ENCODE results near the gene UMODL1. TPM values are rescaled to one million over a fixed set of nuclear protein-coding genes. Genes with fewer than 3 reads are reported as not detected.

Gene UMODL1
- total RNA-seq, 1 experiment from 2014 or later = 0.30 TPM

- Histone ChIP-seq H3K9me3 (replicated peaks) (no peaks in the 10 kb centered on the region), H3K27me3 (peaks cover 6% of the 10 kb centered on the region), H3K27ac (no peak overlapping the region), H3K4me3 (no peak overlapping the region), H3K4me1 (no peaks in the 10 kb centered on the region), H3K36me3 (no peaks in the 10 kb centered on the region)
- DNase-seq = no peak
These were observed 31.4 kb downstream of the UMODL1 start for GRCh38 chr21:42102526-42102925.

DNA sequence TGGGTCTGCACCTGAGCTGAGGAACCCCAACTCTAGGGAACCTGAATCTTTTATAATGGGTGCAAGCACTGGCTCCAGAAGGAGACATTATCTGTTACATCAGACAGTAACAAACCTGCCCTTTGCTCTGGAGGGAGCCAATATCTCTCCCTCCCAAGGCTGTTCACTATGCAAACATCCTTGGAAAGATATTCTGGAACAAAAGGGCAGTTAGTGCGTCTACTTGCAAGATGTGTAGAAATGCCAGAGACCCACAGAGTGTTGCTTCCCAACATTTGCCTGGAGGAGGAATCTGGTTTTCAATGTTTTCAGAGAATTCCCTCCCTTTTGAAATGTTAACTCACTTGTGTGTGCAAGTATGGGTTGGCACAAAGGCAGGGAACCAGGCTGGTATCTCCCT, 31.9 kb downstream of the UMODL1 start:
- no peak for DNase-seq
- Histone ChIP-seq H3K36me3 (no peaks in the 10 kb centered on the region), H3K27me3 (peaks cover 6% of the 10 kb centered on the region), H3K4me3 (no peak overlapping the region), H3K9me3 (replicated peaks) (no peaks in the 10 kb centered on the region), H3K4me1 (peaks cover under 1% of the 10 kb centered on the region; the same call in 1 of the 2 replicates), H3K27ac (no peak overlapping the region)

- peaks cover 6% of the 10 kb centered on the region for H3K27me3 ChIP-seq
These were observed 32.7 kb downstream of the UMODL1 start for GRCh38 chr21:42103843-42104242.

GRCh38 chr21:42105476-42106315, 34.6 kb downstream of the UMODL1 start:
- no peak overlapping the region for H3K4me3 ChIP-seq
- peaks cover 10% of the 10 kb centered on the region for H3K27me3 ChIP-seq
- H3K27ac ChIP-seq = no peak overlapping the region
- H3K36me3 ChIP-seq = no peaks in the 10 kb centered on the region
- no peaks in the 10 kb centered on the region for H3K9me3 ChIP-seq (replicated peaks)
- peaks cover 3% of the 10 kb centered on the region; the same call in 1 of the 2 replicates for H3K4me1 ChIP-seq
- DNase-seq = no peak

More at GRCh38 chr21:42103843-42104242, 32.7 kb downstream of the UMODL1 start:
- no peaks in the 10 kb centered on the region for H3K36me3 ChIP-seq
- H3K27ac ChIP-seq = no peak overlapping the region
- H3K4me1 ChIP-seq = peaks cover 3% of the 10 kb centered on the region; the same call in 1 of the 2 replicates
- no peak overlapping the region for H3K4me3 ChIP-seq
- no peak for DNase-seq
- no peaks in the 10 kb centered on the region for H3K9me3 ChIP-seq (replicated peaks)

DNA sequence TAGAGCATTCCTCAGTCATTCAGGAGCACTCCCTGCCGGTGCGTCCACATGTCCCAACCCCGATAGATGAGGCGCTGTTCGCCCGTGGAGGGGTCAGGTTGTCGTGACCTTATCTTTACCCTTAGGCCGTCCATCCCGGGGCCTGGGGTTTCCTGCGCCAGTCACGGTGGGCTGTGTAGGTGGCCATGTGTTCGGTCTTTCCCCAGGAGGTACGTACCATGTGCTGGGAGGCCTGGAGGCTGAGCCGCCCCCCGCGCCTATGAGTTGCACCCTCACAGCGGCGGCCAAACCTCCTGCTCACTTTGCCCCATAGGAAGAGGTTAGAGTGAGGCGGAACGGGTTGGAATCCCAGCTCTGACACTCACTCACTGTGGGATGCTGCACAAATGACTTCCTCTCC, 35.3 kb downstream of the UMODL1 start:
- Histone ChIP-seq H3K36me3 (no peaks in the 10 kb centered on the region), H3K27me3 (peaks cover 10% of the 10 kb centered on the region), H3K9me3 (replicated peaks) (no peaks in the 10 kb centered on the region), H3K27ac (no peak overlapping the region), H3K4me1 (peaks cover 4% of the 10 kb centered on the region; the same call in 1 of the 2 replicates), H3K4me3 (no peak overlapping the region)
- no peak for DNase-seq

DNA sequence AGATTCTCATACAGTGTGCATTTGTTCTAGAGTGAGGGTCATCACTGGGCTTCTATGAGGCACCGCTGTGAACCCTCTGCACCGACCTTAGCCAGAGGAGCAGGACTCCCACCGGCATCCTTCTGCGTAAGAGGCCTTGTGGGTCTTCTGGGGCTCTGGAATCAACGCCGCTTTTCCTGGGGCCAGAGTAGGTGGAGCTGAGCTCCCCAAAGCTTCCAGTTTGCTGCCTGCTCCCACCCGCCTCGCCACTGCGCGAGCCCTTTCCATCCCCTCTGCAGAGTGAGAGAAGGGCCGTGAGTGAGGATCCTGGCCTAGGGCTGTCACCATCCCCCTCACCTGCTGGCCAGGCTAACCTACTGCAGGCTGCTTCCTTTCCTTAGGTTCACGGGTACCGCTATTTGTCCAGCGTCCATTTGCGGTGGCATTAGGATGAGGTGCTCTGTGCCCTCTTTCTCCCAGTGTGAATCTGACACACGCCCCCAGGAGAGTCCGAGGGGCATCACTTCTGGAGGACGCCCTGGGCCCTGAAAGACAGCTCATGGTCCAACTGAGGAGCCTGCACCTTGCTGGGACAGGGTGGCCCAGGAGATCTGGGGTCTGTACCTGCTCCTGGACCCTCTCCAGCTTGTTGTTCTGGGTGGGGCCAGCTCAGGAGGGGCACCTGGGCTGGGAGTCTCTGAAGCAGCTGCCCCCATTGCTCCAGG, 36.2 kb downstream of the UMODL1 start:
- DNase-seq = no peak
- H3K9me3 ChIP-seq (replicated peaks) = no peaks in the 10 kb centered on the region

DNA sequence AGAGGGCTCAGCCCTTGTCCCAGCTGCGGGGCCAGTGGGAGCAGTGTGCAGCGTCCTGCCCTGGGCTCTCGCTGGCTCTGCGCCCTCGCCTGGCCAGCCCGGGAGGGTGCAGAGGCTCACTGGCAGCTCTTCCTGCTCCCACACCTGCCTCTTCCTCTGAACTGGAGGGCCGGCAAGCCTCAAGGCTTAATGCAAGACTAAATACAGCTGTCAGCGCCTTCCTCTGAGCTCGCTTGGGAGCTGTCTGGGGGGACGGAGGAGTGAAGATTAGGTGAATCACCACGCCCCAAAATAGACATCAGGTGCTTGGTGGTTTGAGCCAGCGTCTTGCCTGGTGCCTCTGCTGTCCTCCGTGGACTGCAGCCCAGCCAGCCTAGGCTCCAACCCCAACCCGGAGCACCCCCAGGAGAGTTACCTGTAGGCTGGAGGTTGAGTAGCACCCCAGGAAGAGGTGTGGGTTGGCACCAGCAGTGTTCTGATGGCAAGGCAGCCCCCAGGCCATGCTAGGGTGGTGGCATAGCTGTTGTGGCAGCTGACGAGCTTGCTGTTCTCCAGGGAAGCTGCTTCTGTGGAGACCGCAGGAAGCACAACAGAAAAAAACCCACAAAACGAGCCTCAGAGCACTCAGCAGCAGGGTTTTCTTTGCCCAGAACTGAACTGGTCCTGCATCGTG, 36.9 kb downstream of the UMODL1 start:
- DNase-seq = peak; percentile 75 to 83
- H3K36me3 ChIP-seq = no peaks in the 10 kb centered on the region

More for the DNA sequence above, 36.2 kb downstream of the UMODL1 start:
- H3K36me3 ChIP-seq = no peaks in the 10 kb centered on the region
- H3K27me3 ChIP-seq = peaks cover 5% of the 10 kb centered on the region
- H3K27ac ChIP-seq = no peak overlapping the region
- H3K4me3 ChIP-seq = no peak overlapping the region
- H3K4me1 ChIP-seq = peaks cover 5% of the 10 kb centered on the region; the same call in 1 of the 2 replicates

DNA sequence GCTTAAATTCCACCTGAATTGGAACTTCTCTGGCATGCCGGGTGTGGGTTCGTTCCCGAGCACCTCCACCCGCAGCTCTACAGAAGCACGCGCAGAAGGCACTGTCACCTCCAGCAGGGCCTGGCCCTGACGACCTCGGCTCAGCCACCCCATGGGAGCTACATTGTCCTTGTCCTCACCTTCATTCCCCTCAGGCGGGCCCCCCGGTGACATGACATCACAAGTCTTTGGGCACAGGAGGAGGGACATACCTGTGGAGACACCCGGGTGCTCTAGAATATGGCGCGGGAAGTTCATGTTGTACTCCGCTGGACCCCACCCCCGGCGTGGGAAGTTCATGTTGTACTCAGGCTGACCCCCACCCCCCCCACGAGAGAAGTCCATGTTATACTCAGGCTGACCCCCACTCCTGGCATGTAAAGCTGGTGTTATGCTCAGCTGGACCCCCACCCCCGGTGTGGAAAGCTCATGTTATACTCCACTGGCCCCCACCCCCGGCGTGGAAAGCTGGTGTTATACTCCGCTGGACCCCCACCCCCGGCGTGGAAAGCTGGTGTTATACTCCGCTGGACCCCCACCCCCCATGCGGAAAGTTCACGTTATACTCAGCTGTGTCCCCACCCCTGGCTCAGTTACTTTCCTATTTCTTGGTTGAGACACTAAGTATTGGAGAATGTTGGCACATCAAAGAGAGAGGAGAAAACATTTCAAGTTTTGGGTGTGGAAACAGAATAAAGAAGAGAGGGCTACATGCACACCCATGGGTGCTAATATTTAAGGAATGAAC, 37.6 kb downstream of the UMODL1 start:
- no peak for DNase-seq

More for the DNA sequence above, 36.9 kb downstream of the UMODL1 start:
- Histone ChIP-seq H3K27me3 (peaks cover 4% of the 10 kb centered on the region; the same call in 1 of the 2 replicates), H3K9me3 (replicated peaks) (no peaks in the 10 kb centered on the region), H3K4me3 (no peak overlapping the region), H3K4me1 (peaks cover 8% of the 10 kb centered on the region), H3K27ac (no peak overlapping the region)

DNA sequence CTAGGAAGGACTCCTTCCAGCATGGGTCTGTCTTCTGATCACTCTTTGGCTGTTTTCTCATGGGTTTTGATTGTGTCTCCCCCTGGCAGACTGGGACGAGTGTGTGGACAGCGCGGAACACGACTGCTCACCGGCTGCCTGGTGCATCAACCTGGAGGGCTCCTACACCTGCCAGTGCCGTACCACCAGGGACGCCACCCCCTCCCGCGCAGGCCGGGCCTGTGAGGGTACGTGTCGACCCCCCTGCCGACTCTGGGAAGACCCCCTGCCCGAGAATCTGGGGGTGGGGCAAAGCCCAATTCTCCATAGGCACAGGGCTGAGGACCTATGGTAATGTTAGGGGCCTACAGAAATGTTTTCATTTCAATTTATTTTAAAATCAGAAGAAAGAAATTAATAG, 38.4 kb downstream of the UMODL1 start:
- Histone ChIP-seq H3K4me3 (no peak overlapping the region), H3K9me3 (replicated peaks) (no peaks in the 10 kb centered on the region), H3K27ac (no peak overlapping the region), H3K27me3 (peaks cover 4% of the 10 kb centered on the region; the same call in 1 of the 2 replicates), H3K4me1 (peaks cover 8% of the 10 kb centered on the region), H3K36me3 (no peaks in the 10 kb centered on the region)
- DNase-seq = no peak

More for the DNA sequence above, 37.6 kb downstream of the UMODL1 start:
- Histone ChIP-seq H3K27ac (no peak overlapping the region), H3K4me3 (no peak overlapping the region), H3K4me1 (peaks cover 8% of the 10 kb centered on the region), H3K27me3 (peaks cover 4% of the 10 kb centered on the region; the same call in 1 of the 2 replicates), H3K36me3 (no peaks in the 10 kb centered on the region), H3K9me3 (replicated peaks) (no peaks in the 10 kb centered on the region)

- no peaks in the 10 kb centered on the region for H3K9me3 ChIP-seq (replicated peaks)
- no peak overlapping the region for H3K27ac ChIP-seq
- no peaks in the 10 kb centered on the region for H3K36me3 ChIP-seq
- no peak overlapping the region for H3K4me3 ChIP-seq
- H3K27me3 ChIP-seq = peaks cover 4% of the 10 kb centered on the region; the same call in 1 of the 2 replicates
- H3K4me1 ChIP-seq = peaks cover 8% of the 10 kb centered on the region
- DNase-seq = peak in 1 of 2 experiments; percentile 17
These were observed 38.9 kb downstream of the UMODL1 start for GRCh38 chr21:42109873-42110525.

DNA sequence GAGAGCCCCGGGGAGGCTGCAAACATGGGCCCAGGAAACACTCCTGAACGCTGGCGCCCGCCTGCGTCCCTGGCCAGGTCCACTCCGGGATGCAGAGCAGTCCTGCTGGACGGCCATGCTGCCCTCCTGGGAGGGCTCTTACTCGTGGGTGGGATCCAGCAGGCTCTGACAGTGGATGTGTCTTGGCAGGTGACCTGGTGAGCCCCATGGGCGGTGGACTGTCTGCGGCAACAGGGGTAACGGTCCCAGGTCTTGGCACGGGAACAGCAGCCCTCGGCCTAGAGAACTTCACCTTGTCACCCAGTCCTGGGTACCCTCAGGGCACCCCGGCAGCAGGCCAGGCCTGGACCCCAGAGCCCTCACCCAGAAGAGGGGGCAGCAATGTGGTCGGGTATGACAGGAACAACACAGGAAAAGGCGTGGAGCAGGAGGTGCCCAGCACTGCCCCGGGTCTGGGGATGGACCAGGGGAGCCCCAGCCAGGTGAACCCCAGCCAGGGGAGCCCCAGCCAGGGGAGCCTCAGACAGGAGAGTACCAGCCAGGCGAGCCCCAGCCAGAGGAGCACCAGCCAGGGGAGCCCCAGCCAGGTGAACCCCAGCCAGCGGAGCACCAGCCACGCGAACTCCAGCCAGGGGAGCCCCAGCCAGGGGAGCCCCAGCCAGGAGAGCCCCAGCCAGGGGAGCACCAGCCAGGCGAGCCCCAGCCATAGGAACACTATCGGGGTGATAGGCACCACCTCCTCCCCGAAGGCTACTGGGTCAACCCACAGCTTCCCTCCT, 39.8 kb downstream of the UMODL1 start:
- Histone ChIP-seq H3K9me3 (replicated peaks) (no peaks in the 10 kb centered on the region), H3K4me3 (no peak overlapping the region), H3K27ac (no peak overlapping the region), H3K4me1 (peaks cover 8% of the 10 kb centered on the region), H3K27me3 (peaks cover 4% of the 10 kb centered on the region; the same call in 1 of the 2 replicates), H3K36me3 (no peaks in the 10 kb centered on the region)
- peak; percentile 43 to 55 for DNase-seq

DNA sequence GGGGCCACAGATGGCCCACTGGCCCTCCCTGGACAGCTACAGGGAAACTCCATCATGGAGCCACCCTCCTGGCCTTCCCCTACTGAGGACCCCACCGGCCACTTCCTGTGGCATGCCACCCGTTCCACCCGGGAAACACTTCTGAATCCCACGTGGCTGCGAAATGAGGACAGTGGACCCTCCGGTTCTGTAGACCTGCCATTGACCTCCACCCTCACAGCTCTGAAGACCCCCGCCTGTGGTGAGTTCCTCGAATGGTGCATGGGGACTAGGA, 40.3 kb downstream of the UMODL1 start:
- Histone ChIP-seq H3K9me3 (replicated peaks) (no peaks in the 10 kb centered on the region), H3K4me1 (peaks cover 8% of the 10 kb centered on the region), H3K4me3 (no peak overlapping the region), H3K36me3 (no peaks in the 10 kb centered on the region), H3K27me3 (peaks cover 4% of the 10 kb centered on the region; the same call in 1 of the 2 replicates), H3K27ac (no peak overlapping the region)
- no peak for DNase-seq

- H3K9me3 ChIP-seq (replicated peaks) = no peaks in the 10 kb centered on the region
- H3K4me3 ChIP-seq = no peak overlapping the region
- H3K27me3 ChIP-seq = peaks cover 4% of the 10 kb centered on the region; the same call in 1 of the 2 replicates
- H3K4me1 ChIP-seq = peaks cover 8% of the 10 kb centered on the region
- DNase-seq = peak in 1 of 2 experiments; percentile 12
- no peak overlapping the region for H3K27ac ChIP-seq
- no peaks in the 10 kb centered on the region for H3K36me3 ChIP-seq
These were observed 40.7 kb downstream of the UMODL1 start for GRCh38 chr21:42111811-42112210.
